Measurements from ENCODE around the gene SWSAP1. TPM values are rescaled to one million over a fixed set of nuclear protein-coding genes. Genes with fewer than 3 reads are reported as not detected.
"Not testable (repeated sequence)": the region's sequence is repeated elsewhere in the genome, so short reads cannot be mapped to it uniquely, and the experiment has no call there.

SWSAP1 gene
- total RNA-seq, 1 donor from 2014 or later: 2.7 TPM

DNA sequence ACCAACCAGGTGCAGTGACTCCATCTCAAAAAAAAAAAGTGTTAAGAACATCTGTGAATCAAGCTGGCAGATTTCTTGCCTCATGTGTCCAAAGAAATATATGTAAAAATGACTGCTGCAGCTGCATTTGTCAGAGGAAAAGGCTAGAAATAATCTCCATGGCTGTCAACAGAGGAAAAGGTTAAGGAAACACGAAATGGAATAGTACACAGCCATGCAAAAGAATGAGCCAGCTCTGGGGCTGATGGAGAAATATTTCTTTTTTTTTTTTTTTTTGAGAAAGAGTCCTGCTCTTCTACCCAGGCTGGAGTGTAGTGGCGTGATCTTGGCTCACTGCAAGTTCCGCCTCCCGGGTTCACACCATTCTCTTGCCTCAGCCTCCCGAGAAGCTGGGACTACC, 41.6 kb upstream of the SWSAP1 start:
- no peaks in the 10 kb centered on the region for H3K9me3 Mint-ChIP-seq
- H3K36me3 Mint-ChIP-seq: peaks cover 38% of the 10 kb centered on the region
- no peak for DNase-seq (ENCODE audit: low spot score in 2 of 2, unreplicated experiment in 2 of 2)

DNA sequence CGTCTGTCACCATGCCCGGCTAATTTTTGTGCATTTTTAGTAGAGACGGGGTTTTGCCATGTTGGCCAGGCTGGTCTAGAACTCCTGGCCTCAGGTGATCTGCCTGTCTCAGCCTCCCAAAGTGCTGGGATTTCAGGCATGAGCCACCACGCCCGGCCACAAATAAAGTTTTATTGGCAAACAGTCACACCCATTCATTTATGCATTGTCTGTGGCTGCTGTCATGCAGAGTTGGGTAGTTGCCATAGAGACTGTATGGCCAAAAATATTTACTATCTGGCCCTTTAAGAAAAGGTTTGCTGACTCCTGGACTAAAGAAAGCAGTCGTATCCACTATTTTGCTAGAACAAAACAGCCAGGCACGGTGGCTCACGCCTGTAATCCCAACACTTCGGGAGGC, 40.6 kb upstream of the SWSAP1 start:
- not testable (repeated sequence) for DNase-seq (ENCODE audit: low spot score in 2 of 2, unreplicated experiment in 2 of 2); H3K27ac Mint-ChIP-seq; H3K4me3 Mint-ChIP-seq; H3K27me3 Mint-ChIP-seq (ENCODE audit: low read depth); H3K4me1 Mint-ChIP-seq; H3K9me3 Mint-ChIP-seq
- H3K36me3 Mint-ChIP-seq: peaks cover 38% of the 10 kb centered on the region

More for the DNA sequence above, 41.6 kb upstream of the SWSAP1 start:
- Mint-ChIP-seq H3K27ac (no peak overlapping the region), H3K4me1 (no peaks in the 10 kb centered on the region), H3K27me3 (ENCODE audit: low read depth) (no peaks in the 10 kb centered on the region), H3K4me3 (no peak overlapping the region)
- TF ChIP-seq, protein P1, sequence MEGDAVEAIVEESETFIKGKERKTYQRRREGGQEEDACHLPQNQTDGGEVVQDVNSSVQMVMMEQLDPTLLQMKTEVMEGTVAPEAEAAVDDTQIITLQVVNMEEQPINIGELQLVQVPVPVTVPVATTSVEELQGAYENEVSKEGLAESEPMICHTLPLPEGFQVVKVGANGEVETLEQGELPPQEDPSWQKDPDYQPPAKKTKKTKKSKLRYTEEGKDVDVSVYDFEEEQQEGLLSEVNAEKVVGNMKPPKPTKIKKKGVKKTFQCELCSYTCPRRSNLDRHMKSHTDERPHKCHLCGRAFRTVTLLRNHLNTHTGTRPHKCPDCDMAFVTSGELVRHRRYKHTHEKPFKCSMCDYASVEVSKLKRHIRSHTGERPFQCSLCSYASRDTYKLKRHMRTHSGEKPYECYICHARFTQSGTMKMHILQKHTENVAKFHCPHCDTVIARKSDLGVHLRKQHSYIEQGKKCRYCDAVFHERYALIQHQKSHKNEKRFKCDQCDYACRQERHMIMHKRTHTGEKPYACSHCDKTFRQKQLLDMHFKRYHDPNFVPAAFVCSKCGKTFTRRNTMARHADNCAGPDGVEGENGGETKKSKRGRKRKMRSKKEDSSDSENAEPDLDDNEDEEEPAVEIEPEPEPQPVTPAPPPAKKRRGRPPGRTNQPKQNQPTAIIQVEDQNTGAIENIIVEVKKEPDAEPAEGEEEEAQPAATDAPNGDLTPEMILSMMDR (IDR thresholded peaks at IDR 0.05; ENCODE audit: unreplicated experiment): no peak

- Mint-ChIP-seq H3K27me3 (ENCODE audit: low read depth) (no peaks in the 10 kb centered on the region), H3K36me3 (peaks cover 38% of the 10 kb centered on the region), H3K9me3 (no peaks in the 10 kb centered on the region), H3K4me3 (no peak overlapping the region), H3K27ac (peak overlapping the region; percentile 21), H3K4me1 (peaks cover 9% of the 10 kb centered on the region)
- TF ChIP-seq, protein P1 (IDR thresholded peaks at IDR 0.05; ENCODE audit: unreplicated experiment): no peak
- no peak for DNase-seq (ENCODE audit: low spot score in 2 of 2, unreplicated experiment in 2 of 2)
Measured at GRCh38 chr19:11335449-11336146, 38.9 kb upstream of the SWSAP1 start.

GRCh38 chr19:11337080-11337479, 37.4 kb upstream of the SWSAP1 start:
- no peaks in the 10 kb centered on the region for H3K9me3 Mint-ChIP-seq
- peaks cover 9% of the 10 kb centered on the region for H3K4me1 Mint-ChIP-seq
- TF ChIP-seq, protein P1 (IDR thresholded peaks at IDR 0.05; ENCODE audit: unreplicated experiment): no peak
- peaks cover 34% of the 10 kb centered on the region for H3K36me3 Mint-ChIP-seq
- no peak overlapping the region for H3K4me3 Mint-ChIP-seq
- no peak for DNase-seq (ENCODE audit: low spot score in 2 of 2, unreplicated experiment in 2 of 2)
- no peak overlapping the region for H3K27ac Mint-ChIP-seq
- no peaks in the 10 kb centered on the region for H3K27me3 Mint-ChIP-seq (ENCODE audit: low read depth)

DNA sequence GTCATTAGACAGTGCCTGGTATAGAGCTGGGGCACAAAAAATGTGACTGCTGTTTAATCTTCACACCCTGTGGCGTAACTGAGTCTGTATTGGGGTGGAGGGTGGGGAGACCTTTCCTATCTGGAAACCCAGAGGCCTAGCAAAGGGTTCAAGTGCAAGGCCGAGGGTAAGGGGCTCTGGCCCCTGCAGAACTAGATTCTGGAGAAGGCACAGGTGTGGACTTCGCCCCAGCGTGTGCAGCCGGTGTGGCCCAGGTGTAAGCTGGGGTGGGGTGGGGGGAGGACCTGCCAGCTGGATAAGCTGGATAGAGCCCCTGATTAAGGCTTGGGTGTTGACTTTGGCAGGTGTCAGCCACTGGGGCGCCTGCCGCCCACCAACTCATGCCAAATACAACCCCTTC, 36.3 kb upstream of the SWSAP1 start:
- peaks cover 9% of the 10 kb centered on the region for H3K4me1 Mint-ChIP-seq
- DNase-seq (ENCODE audit: low spot score in 2 of 2, unreplicated experiment in 2 of 2): no peak
- no peaks in the 10 kb centered on the region for H3K9me3 Mint-ChIP-seq
- TF ChIP-seq, protein P1 (IDR thresholded peaks at IDR 0.05; ENCODE audit: unreplicated experiment): no peak
- no peak overlapping the region for H3K27ac Mint-ChIP-seq
- peaks cover 33% of the 10 kb centered on the region for H3K36me3 Mint-ChIP-seq
- no peak overlapping the region for H3K4me3 Mint-ChIP-seq
- H3K27me3 Mint-ChIP-seq (ENCODE audit: low read depth): no peaks in the 10 kb centered on the region

DNA sequence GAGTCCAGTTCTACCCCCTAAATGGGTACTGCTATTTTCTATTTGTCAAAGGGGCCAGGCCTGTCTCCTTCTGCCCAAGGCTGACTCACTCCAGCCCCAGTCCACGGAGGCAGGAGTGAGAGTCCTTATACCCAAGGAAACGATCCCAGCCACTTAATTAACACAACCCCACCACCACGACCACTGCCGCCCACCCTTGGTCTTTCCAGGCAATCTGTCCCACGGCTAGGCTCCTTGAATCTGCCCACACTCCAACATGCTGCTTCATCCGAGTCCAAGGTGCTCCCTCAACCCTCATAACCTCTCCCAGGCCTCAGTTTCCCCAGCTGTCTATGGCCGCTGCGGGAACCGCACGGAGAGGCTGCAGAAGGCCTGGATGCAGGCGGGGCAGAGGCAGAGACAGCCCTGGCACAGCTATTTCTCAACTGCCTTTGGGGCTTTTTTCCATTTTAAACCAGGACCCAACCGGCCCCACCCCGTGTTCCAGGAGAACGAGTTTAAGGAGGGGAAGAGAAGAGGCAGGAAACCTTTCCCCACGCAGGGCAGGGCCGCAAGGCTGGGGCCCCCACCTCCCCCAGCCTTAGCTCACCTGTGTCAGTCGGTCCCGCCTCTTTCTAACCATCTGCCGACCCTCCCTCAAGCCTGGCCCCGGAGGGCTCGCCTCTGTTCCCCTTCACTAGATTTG, 35.8 kb upstream of the SWSAP1 start:
- no peaks in the 10 kb centered on the region for H3K9me3 Mint-ChIP-seq
- peaks cover 9% of the 10 kb centered on the region for H3K4me1 Mint-ChIP-seq
- H3K36me3 Mint-ChIP-seq: peaks cover 29% of the 10 kb centered on the region
- H3K4me3 Mint-ChIP-seq: peak overlapping the region; percentile 87
- DNase-seq (ENCODE audit: low spot score in 2 of 2, unreplicated experiment in 2 of 2): no peak
- no peaks in the 10 kb centered on the region for H3K27me3 Mint-ChIP-seq (ENCODE audit: low read depth)
- TF ChIP-seq, protein P1 (IDR thresholded peaks at IDR 0.05; ENCODE audit: unreplicated experiment): no peak
- H3K27ac Mint-ChIP-seq: peak overlapping the region; percentile 50
